GM19455 (cell line): Measurements from ENCODE around the gene WDFY2.

Experiments used
- ATAC-seq: cut with Tn5 transposase; IDR thresholded peaks from one replicate; pipeline ENCODE4 v1.9.1; 2021; ENCODE audit not compliant: unreplicated experiment

WDFY2 gene

GRCh38 chr13:51697855-51698254 is 113.6 kb downstream of the WDFY2 start:
- ATAC-seq, result no peak

- ATAC-seq, result no peak
These were observed 114.1 kb downstream of the WDFY2 start for GRCh38 chr13:51698352-51698751.

GRCh38 chr13:51704399-51705313 is 120.4 kb downstream of the WDFY2 start:
- ATAC-seq, result peak; percentile 75

GRCh38 chr13:51707461-51707860 is 123.2 kb downstream of the WDFY2 start:
- ATAC-seq, result no peak

- ATAC-seq, result no peak
These were observed 129.5 kb downstream of the WDFY2 start for GRCh38 chr13:51713807-51714206.

GRCh38 chr13:51714663-51715168 is 130.5 kb downstream of the WDFY2 start:
- no peak for ATAC-seq

GRCh38 chr13:51715613-51716012 is 131.4 kb downstream of the WDFY2 start:
- no peak for ATAC-seq

- no peak for ATAC-seq
These were observed 133.6 kb downstream of the WDFY2 start for GRCh38 chr13:51717786-51718398.

GRCh38 chr13:51719394-51719793 is 135.1 kb downstream of the WDFY2 start:
- ATAC-seq, result no peak

- ATAC-seq, result peak; percentile 88
These were observed 137.2 kb downstream of the WDFY2 start for GRCh38 chr13:51721496-51721895.

- no peak for ATAC-seq
These were observed 139.3 kb downstream of the WDFY2 start for GRCh38 chr13:51723529-51723928.

- no peak for ATAC-seq
These were observed 140.5 kb downstream of the WDFY2 start for GRCh38 chr13:51724721-51725120.

GRCh38 chr13:51726446-51727193 is 142.4 kb downstream of the WDFY2 start:
- ATAC-seq, result no peak

- no peak for ATAC-seq
These were observed 143.5 kb downstream of the WDFY2 start for GRCh38 chr13:51727634-51728274.

- no peak for ATAC-seq
These were observed 144.0 kb downstream of the WDFY2 start for GRCh38 chr13:51728275-51728673.

GRCh38 chr13:51728972-51729371 is 144.7 kb downstream of the WDFY2 start:
- ATAC-seq, result no peak

- ATAC-seq, result no peak
These were observed 145.7 kb downstream of the WDFY2 start for GRCh38 chr13:51729866-51730553.

GRCh38 chr13:51730927-51731326 is 146.7 kb downstream of the WDFY2 start:
- no peak for ATAC-seq

GRCh38 chr13:51731759-51732158 is 147.5 kb downstream of the WDFY2 start:
- ATAC-seq, result no peak
